GM12891 (cell line): Measurements from ENCODE around the gene STARD5.

Source experiments
- PAX5 ChIP-seq: IDR thresholded peaks from 2 replicates; pipeline ENCODE4 v1.6.1; 2011; ENCODE audit warnings: low read length, moderate library complexity, mild to moderate bottlenecking; ENCODE audit not compliant: insufficient read depth, severe bottlenecking
- POLR2A ChIP-seq: IDR thresholded peaks from 2 replicates; pipeline ENCODE4 v1.6.1; 2011; ENCODE audit warnings: low read depth, low read length, control low read depth
- POLR2AphosphoS5 ChIP-seq: IDR thresholded peaks from 2 replicates; pipeline ENCODE4 v1.6.1; 2011; ENCODE audit warnings: low read depth, low read length, control low read depth
- POU2F2 ChIP-seq: IDR thresholded peaks from 2 replicates; pipeline ENCODE4 v1.6.1; 2011; ENCODE audit warnings: low read depth, mild to moderate bottlenecking, control low read depth, low read length, moderate library complexity
- SPI1 ChIP-seq: IDR thresholded peaks from 2 replicates; pipeline ENCODE4 v1.6.1; 2011; ENCODE audit warnings: low read depth, low read length, control low read depth
- TAF1 ChIP-seq: IDR thresholded peaks from 2 replicates; pipeline ENCODE4 v1.6.1; 2011; ENCODE audit warnings: low read depth, low read length, control low read depth

DNA sequence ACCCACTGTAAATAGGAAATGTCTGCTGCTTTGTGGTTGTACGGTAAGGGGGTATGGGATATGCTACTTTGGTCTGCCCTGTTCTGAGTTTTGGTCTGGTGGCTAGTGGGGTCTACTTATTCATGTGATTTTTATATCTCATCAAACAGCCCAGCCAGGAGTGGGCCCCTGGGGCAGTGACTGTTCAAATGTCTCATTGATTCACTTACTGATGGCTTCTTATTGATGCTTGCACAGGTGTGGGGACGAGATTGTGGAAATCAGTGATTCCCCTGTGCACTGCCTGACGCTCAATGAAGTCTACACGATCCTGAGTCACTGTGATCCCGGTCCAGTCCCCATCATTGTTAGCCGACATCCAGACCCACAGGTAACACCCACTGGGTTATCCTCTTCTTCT is 38.5 kb downstream of the STARD5 start:
- TF ChIP-seq POLR2AphosphoS5 (no peak), TAF1 (no peak), SPI1 (no peak), POLR2A (no peak), POU2F2 (no peak), PAX5 (no peak)
